GM12872 (cell line): ENCODE data around the gene LRRC74B.
A peak's percentile ranks its signal among the peaks of the same experiment; 100 is the strongest.

Experiments
- TF ChIP-seq, protein P1 (sequence below): IDR thresholded peaks from 3 replicates; pipeline ENCODE4 v1.5.1; 2011; ENCODE audit warnings: low read depth, mild to moderate bottlenecking, low read length, moderate library complexity; ENCODE audit not compliant: insufficient read depth

The LRRC74B gene

DNA sequence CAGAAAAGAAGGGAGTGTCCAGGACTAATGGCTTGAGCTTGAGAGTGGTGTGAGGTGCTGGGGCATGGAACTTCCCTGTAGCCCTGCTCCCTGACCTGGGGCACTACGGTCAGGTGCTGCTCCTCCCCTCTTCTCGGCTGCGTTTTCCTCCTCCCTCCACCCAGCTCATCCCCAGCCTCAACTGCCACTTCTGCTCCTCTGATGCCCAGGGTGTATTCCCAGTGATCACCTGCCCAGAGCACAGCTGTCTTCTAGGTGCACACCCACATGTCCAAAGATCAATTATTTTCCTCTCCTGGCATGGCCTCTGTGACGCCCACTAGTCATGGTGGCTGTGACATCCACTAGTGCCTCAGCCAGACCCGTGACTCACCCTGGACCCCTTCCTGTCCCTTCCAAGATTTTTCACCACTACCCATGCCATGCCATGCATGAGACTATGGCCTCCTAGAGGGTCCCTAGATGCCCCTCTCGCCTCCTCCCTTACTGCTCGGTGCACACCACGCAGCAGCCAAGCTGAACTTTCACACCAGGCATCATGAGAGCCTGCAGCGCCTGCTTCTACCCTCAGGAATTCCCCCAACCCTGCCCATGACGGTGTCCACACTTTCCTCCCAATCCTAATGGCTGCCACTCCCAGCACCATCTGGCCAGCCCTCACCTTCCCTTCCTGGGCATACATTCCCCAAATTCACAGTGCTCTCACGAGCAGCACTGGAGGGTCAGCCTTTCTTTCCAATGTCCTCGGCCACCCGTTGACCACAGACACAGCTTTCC lies 28.9 kb upstream of the LRRC74B start:
- TF ChIP-seq, protein P1, sequence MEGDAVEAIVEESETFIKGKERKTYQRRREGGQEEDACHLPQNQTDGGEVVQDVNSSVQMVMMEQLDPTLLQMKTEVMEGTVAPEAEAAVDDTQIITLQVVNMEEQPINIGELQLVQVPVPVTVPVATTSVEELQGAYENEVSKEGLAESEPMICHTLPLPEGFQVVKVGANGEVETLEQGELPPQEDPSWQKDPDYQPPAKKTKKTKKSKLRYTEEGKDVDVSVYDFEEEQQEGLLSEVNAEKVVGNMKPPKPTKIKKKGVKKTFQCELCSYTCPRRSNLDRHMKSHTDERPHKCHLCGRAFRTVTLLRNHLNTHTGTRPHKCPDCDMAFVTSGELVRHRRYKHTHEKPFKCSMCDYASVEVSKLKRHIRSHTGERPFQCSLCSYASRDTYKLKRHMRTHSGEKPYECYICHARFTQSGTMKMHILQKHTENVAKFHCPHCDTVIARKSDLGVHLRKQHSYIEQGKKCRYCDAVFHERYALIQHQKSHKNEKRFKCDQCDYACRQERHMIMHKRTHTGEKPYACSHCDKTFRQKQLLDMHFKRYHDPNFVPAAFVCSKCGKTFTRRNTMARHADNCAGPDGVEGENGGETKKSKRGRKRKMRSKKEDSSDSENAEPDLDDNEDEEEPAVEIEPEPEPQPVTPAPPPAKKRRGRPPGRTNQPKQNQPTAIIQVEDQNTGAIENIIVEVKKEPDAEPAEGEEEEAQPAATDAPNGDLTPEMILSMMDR, result no peak

DNA sequence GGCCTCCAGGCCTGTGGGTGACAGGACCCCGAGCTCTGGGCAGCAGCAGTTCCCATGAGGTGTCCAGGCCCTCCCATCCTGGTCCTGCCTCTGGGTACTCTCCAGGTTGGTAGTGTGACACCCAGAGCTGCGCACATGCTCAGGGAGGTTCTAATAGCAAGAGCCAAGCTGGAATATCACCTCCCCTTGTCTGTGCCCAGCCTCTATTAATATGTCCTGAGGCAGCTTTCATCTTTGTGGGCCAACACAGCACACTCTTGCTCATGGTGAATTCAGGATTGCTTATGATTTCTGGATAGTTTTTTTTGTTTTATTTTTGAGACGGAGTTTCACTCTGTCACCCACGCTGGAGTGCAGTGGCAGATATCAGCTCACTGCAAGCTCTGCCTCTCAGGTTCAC lies 27.4 kb upstream of the LRRC74B start:
- TF ChIP-seq, protein P1, result no peak

DNA sequence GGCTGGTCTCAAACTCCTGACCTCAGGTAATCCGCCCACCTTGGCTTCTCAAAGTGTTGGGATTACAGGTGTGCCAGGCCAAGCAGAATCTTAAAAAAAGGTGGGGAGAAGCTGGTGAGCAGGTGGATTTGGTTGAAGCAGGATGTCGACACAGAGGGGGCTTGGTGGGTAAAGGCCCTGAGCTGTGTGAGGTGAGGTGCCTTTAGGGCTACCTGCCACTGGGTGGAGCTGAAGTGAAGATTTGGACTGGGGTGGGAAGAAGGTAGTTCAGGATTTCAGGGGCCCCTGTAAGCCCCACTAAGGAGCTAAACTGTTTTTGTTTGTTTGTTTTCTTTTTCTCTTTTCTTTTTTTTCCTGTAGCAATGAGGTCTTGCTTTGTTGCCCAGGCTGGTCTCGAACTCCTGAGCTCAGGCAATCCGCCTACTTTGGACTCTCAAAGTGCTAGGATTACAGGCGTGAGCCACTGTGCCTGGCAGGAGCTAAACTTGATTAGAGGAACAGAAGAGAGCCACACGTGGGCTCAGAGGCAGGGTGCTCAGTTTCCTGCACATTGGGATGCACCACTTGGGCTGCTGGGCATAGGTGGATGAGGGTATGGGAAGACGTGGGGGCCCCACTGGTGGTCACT lies 24.8 kb upstream of the LRRC74B start:
- TF ChIP-seq, protein P1, result peak; percentile 64

DNA sequence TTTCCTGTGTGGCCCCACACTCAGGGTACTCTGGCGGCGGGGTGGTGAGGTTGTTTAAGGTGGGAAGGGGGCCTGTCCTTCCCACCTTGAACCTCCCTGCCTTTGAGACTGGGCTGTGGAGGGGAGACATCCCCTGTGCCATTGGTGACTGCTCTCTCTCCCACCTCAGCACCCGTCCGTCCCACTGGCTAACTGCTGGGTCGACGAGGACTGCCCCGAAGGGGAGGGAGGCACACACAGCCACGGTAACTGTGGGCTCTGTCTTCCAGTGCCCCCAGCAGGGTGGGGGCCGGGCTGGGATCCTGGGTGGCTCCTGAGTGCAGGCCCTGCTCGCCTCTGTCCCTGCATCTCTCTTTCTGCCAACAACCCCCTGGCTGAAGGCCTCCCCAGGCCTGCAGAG lies 23.2 kb upstream of the LRRC74B start:
- TF ChIP-seq, protein P1, result no peak

DNA sequence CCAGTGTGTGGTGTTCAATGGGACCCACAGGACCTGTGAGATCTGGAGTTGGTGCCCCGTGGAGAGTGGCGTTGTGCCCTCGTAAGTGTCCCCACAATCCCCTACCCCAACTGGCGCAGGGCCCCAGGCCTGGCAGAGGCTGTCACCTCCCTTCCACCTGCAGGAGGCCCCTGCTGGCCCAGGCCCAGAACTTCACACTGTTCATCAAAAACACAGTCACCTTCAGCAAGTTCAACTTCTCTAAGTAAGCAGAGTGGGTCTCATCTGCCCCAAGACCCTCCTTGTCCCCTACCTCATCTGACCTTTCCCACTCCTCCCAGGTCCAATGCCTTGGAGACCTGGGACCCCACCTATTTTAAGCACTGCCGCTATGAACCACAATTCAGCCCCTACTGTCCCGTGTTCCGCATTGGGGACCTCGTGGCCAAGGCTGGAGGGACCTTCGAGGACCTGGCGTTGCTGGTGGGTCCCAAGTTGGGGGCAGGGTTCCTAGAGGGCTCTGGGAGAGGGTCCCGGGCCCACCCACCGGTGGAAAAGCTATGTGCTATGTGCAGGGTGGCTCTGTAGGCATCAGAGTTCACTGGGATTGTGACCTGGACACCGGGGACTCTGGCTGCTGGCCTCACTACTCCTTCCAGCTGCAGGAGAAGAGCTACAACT lies 22.7 kb upstream of the LRRC74B start:
- TF ChIP-seq, protein P1, result 0 out of 3 replicates have a peak, but pooled peaks have one; percentile 27

DNA sequence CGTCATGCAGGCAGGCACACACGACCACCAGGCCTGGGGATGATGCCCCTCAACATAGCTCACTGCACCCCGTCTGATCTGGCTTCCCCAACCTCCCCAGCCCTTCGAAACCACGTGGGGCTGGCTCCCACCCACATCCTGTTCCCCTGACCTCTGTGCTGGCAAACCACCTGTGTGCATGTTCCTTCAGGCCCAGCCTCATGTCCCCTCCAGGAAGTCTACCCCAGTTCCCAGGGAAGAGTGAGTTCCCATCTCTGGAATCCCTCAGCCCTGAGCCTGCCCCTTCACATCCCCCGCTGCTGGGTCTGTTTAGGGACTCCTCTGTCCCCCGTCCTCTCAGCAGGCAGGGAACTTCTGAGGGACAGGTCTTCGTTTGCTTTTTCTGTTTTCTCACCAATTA lies 20.5 kb upstream of the LRRC74B start:
- TF ChIP-seq, protein P1, result no peak

DNA sequence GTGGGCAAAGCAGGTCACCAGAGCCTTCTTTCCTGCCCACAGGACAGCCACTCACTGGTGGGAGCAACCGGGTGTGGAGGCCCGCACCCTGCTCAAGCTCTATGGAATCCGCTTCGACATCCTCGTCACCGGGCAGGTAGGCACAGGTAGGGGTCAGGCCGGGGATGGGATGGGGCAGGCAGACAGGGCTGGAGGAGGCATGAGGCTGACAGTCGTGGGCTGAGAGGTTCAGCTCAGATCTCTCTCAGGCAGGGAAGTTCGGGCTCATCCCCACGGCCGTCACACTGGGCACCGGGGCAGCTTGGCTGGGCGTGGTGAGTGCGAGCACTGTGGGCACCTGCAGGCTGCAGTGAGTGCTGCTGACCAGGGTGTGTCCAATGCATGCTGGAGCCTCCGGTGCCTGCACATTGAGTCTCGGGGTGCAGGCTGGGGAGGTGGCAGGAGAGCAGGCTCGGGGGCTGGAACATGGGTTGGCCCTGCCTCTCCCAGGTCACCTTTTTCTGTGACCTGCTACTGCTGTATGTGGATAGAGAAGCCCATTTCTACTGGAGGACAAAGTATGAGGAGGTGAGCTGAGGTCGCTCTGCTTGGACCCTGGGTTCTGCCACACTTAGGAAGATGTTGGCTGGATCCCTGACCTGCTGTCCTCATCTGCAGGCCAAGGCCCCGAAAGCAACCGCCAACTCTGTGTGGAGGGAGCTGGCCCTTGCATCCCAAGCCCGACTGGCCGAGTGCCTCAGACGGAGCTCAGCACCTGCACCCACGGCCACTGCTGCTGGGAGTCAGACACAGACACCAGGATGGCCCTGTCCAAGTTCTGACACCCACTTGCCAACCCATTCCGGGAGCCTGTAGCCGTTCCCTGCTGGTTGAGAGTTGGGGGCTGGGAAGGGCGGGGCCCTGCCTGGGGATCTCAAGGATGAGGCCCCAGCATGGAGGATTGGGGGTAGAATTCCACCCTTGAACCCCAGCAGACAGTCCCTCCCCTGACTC lies 19.7 kb upstream of the LRRC74B start:
- TF ChIP-seq, protein P1, result no peak
